WTC11 (cell line): Measurements from ENCODE around the gene F10. TPM values are rescaled to one million over a fixed set of nuclear protein-coding genes. Genes with fewer than 3 reads are reported as not detected.
A peak's percentile ranks its signal among the peaks of the same experiment; 100 is the strongest.

ENCODE experiments used
- ATAC-seq: fragments of 200-7000 bp; cut with Tn5 transposase; 2 replicates; pipeline ENCODE4 v1.10.0; 2021; ENCODE audit warnings: mild to moderate bottlenecking, moderate library complexity
- CTCF ChIA-PET: fragments of 300-600 bp; sonication (Branson Sonifier 250); formaldehyde crosslinking; loops from one replicate; lab custom pipeline; 2021; ENCODE audit warnings: antibody characterized with exemption; lab: Charles Lee
- POLR2A ChIA-PET: fragments of 350-600 bp; sonication (Branson Sonifier 250); formaldehyde crosslinking; loops from one replicate; lab custom pipeline; 2021; ENCODE audit warnings: antibody characterized with exemption; lab: Charles Lee
- DNase-seq: peaks from one replicate; pipeline ENCODE4 v3.0.0; 2021; ENCODE audit warnings: low spot score
- H3K27ac Mint-ChIP-seq: 2 replicates; pipeline ENCODE4 v1.8.0; 2021; ENCODE audit warnings: mixed read lengths
- H3K27me3 Mint-ChIP-seq: 2 replicates; pipeline ENCODE4 v1.8.0; 2021; ENCODE audit warnings: low read depth, mild to moderate bottlenecking, moderate library complexity, mixed read lengths
- H3K36me3 Mint-ChIP-seq: 2 replicates; pipeline ENCODE4 v1.8.0; 2021; ENCODE audit warnings: mixed read lengths
- H3K4me1 Mint-ChIP-seq: 2 replicates; pipeline ENCODE4 v1.8.0; 2022; ENCODE audit warnings: mixed read lengths
- H3K4me3 Mint-ChIP-seq: 2 replicates; pipeline ENCODE4 v1.8.0; 2021; ENCODE audit warnings: mild to moderate bottlenecking, moderate library complexity, mixed read lengths
- H3K9me3 Mint-ChIP-seq: 2 replicates; pipeline ENCODE4 v1.8.0; 2021; ENCODE audit warnings: mixed read lengths
- AR ChIP-seq: fragments of 250-450 bp; sonication (Bioruptor Pico); IDR thresholded peaks from 2 replicates; pipeline ENCODE4 v1.9.0; 2021; ENCODE audit warnings: mild to moderate bottlenecking
- ATF1 ChIP-seq: sonication (generic); formaldehyde crosslinking; IDR thresholded peaks from 2 replicates; pipeline ENCODE4 v1.8.1; 2023; ENCODE audit warnings: mild to moderate bottlenecking, moderate library complexity, missing genetic modification reagents
- ATF6 ChIP-seq: sonication (generic); formaldehyde crosslinking; IDR thresholded peaks from 2 replicates; pipeline ENCODE4 v1.8.1; 2023; ENCODE audit warnings: mild to moderate bottlenecking, missing genetic modification reagents
- CREM ChIP-seq: sonication (generic); formaldehyde crosslinking; IDR thresholded peaks from 2 replicates; pipeline ENCODE4 v1.8.1; 2022; ENCODE audit warnings: mild to moderate bottlenecking, missing genetic modification reagents, moderate library complexity
- EMX1 ChIP-seq: fragments of 250-450 bp; sonication (Bioruptor Pico); IDR thresholded peaks from 2 replicates; pipeline ENCODE4 v1.8.0; 2021; ENCODE audit warnings: mild to moderate bottlenecking
- ESRRA ChIP-seq: sonication (generic); formaldehyde crosslinking; IDR thresholded peaks from 2 replicates; pipeline ENCODE4 v1.8.1; 2022; ENCODE audit warnings: mild to moderate bottlenecking, missing genetic modification reagents, borderline replicate concordance
- FOXJ3 ChIP-seq: sonication (generic); formaldehyde crosslinking; IDR thresholded peaks from 2 replicates; pipeline ENCODE4 v1.9.0; 2021; ENCODE audit warnings: missing genetic modification reagents, mild to moderate bottlenecking, borderline replicate concordance
- FOXP1 ChIP-seq: sonication (generic); formaldehyde crosslinking; IDR thresholded peaks from 2 replicates; pipeline ENCODE4 v1.8.0; 2022; ENCODE audit warnings: missing genetic modification reagents, mild to moderate bottlenecking, moderate library complexity, borderline replicate concordance
- GRHL2 ChIP-seq: fragments of 250-450 bp; sonication (Bioruptor Pico); IDR thresholded peaks from 2 replicates; pipeline ENCODE4 v1.8.0; 2022; ENCODE audit warnings: mild to moderate bottlenecking, moderate library complexity; ENCODE audit not compliant: insufficient replicate concordance, severe bottlenecking
- KAT7 ChIP-seq: sonication (generic); formaldehyde crosslinking; IDR thresholded peaks from 2 replicates; pipeline ENCODE4 v1.8.1; 2023; ENCODE audit warnings: missing genetic modification reagents, mild to moderate bottlenecking, borderline replicate concordance
- MYBL2 ChIP-seq: sonication (generic); formaldehyde crosslinking; IDR thresholded peaks from 2 replicates; pipeline ENCODE4 v1.8.1; 2023; ENCODE audit warnings: mild to moderate bottlenecking, moderate library complexity, missing genetic modification reagents
- NFE2L1 ChIP-seq: sonication (generic); formaldehyde crosslinking; IDR thresholded peaks from 2 replicates; pipeline ENCODE4 v1.8.1; 2023; ENCODE audit warnings: missing genetic modification reagents
- PRDM15 ChIP-seq: sonication (generic); formaldehyde crosslinking; IDR thresholded peaks from 2 replicates; pipeline ENCODE4 v1.8.0; 2022; ENCODE audit warnings: missing genetic modification reagents
- PREB ChIP-seq: sonication (generic); formaldehyde crosslinking; IDR thresholded peaks from 2 replicates; pipeline ENCODE4 v1.8.1; 2022; ENCODE audit warnings: mild to moderate bottlenecking, missing genetic modification reagents, moderate library complexity, borderline replicate concordance
- RELA ChIP-seq: sonication (generic); formaldehyde crosslinking; IDR thresholded peaks from 2 replicates; pipeline ENCODE4 v1.8.1; 2022; ENCODE audit warnings: missing genetic modification reagents, mild to moderate bottlenecking, borderline replicate concordance
- SMAD4 ChIP-seq: sonication (generic); formaldehyde crosslinking; IDR thresholded peaks from 2 replicates; pipeline ENCODE4 v1.8.0; 2022; ENCODE audit warnings: mild to moderate bottlenecking, missing genetic modification reagents
- SP1 ChIP-seq: sonication (generic); formaldehyde crosslinking; conservative IDR thresholded peaks from 2 replicates; pipeline ENCODE4 v1.8.1; 2022; ENCODE audit warnings: missing genetic modification reagents
- TEAD4 ChIP-seq: sonication (generic); formaldehyde crosslinking; IDR thresholded peaks from 2 replicates; pipeline ENCODE4 v1.8.0; 2022; ENCODE audit warnings: mild to moderate bottlenecking, missing genetic modification reagents
- ZNF219 ChIP-seq: sonication (generic); formaldehyde crosslinking; IDR thresholded peaks from 2 replicates; pipeline ENCODE4 v1.8.0; 2023; ENCODE audit warnings: missing genetic modification reagents, mild to moderate bottlenecking, borderline replicate concordance
- ZNF263 ChIP-seq: sonication (generic); formaldehyde crosslinking; IDR thresholded peaks from 2 replicates; pipeline ENCODE4 v1.8.1; 2022; ENCODE audit warnings: low read depth, mild to moderate bottlenecking, moderate library complexity, missing genetic modification reagents
- ZNF317 ChIP-seq: sonication (generic); formaldehyde crosslinking; IDR thresholded peaks from 2 replicates; pipeline ENCODE4 v1.8.1; 2023; ENCODE audit warnings: low read depth, mild to moderate bottlenecking, moderate library complexity, missing genetic modification reagents, borderline replicate concordance
- ZNF425 ChIP-seq: fragments of 250-450 bp; sonication (Bioruptor Pico); conservative IDR thresholded peaks from 2 replicates; pipeline ENCODE4 v1.9.0; 2021; ENCODE audit warnings: mild to moderate bottlenecking
- ZSCAN18 ChIP-seq: fragments of 250-450 bp; sonication (Bioruptor Pico); IDR thresholded peaks from 2 replicates; pipeline ENCODE4 v2.1.2; 2022; ENCODE audit warnings: mild to moderate bottlenecking, moderate library complexity
- total RNA-seq: library from RNA; stranded (reverse); gene quantifications from 3 replicates; pipeline ENCODE4 v1.2.3, GENCODE V29; 2021

Gene F10
- total RNA-seq, 1 experiment from 2014 or later = 0.87 TPM

- H3K4me1 Mint-ChIP-seq = peaks cover 8% of the 10 kb centered on the region
- ATAC-seq (peak; percentile 35), DNase-seq (peak; percentile 31)
- H3K36me3 Mint-ChIP-seq = 0 out of 2 replicates have a peak, but pooled peaks cover 2% of the 10 kb centered on the region
- ChIA-PET POLR2A (interaction anchor here (1.1 kb wide), 1 partner anchor 13 kb away, joined by 3 read pairs; no protein-coding TSS in a partner anchor), CTCF (interaction anchor here (1.0 to 1.2 kb wide), 2 partner anchors 20 to 81 kb away, joined by 3 to 5 read pairs; no protein-coding TSS in a partner anchor)
- peak overlapping the region; percentile 55 for H3K4me3 Mint-ChIP-seq
- H3K27ac Mint-ChIP-seq = no peak overlapping the region
- H3K27me3 Mint-ChIP-seq = peaks cover 21% of the 10 kb centered on the region
- peaks cover 6% of the 10 kb centered on the region for H3K9me3 Mint-ChIP-seq
- no peak for TF ChIP-seq FOXJ3 (CRISPR knock-in tag)
- TF ChIP-seq ZNF219 (CRISPR knock-in tag) = no peak; the same call in 1 of the 2 replicates
- no peak for TF ChIP-seq PREB
- TF ChIP-seq SMAD4 = no peak
- no peak for TF ChIP-seq EMX1 (CRISPR knock-in tag)
- TF ChIP-seq CREM (CRISPR knock-in tag) = no peak
- peak; percentile 72; the same call in 1 of the 2 replicates for TF ChIP-seq KAT7
- no peak for TF ChIP-seq SP1
- TF ChIP-seq GRHL2 (CRISPR knock-in tag) = no peak
- TF ChIP-seq ZNF263 = peak; percentile 95
- TF ChIP-seq ATF1 (CRISPR knock-in tag) = no peak
- TF ChIP-seq MYBL2 (CRISPR knock-in tag) = 0 out of 2 replicates have a peak, but pooled peaks have one; percentile 20
- no peak for TF ChIP-seq ZSCAN18
- TF ChIP-seq ZNF317 = no peak
- TF ChIP-seq ESRRA = no peak
- no peak for TF ChIP-seq NFE2L1 (CRISPR knock-in tag)
- no peak for TF ChIP-seq ATF6 (CRISPR knock-in tag)
- no peak for TF ChIP-seq AR (CRISPR knock-in tag)
- 0 out of 2 replicates have a peak, but pooled peaks have one; percentile 13 for TF ChIP-seq RELA (CRISPR knock-in tag)
- TF ChIP-seq PRDM15 (CRISPR knock-in tag) = no peak
- no peak for TF ChIP-seq ZNF425 (CRISPR knock-in tag)
- TF ChIP-seq TEAD4 (CRISPR knock-in tag) = no peak
- peak; percentile 52; the same call in 1 of the 2 replicates for TF ChIP-seq FOXP1
Measured at GRCh38 chr13:113110048-113110851, 12.3 kb upstream of the F10 start.
